ENCODE results near the gene LTB. TPM values are rescaled to one million over a fixed set of nuclear protein-coding genes. Genes with fewer than 3 reads are reported as not detected.

Gene LTB
- total and polyA plus RNA-seq, 4 donors, result 0.35 to 1.9 (median 0.52) TPM

GRCh38 chr6:31621991-31622390 is 39.8 kb upstream of the LTB start:
- H3K27ac ChIP-seq (ENCODE audit: low read depth, low read length), result peak overlapping the region; percentile 100
- H3K9me3 ChIP-seq (ENCODE audit: control insufficient read depth, insufficient read depth, low read length), result no peaks in the 10 kb centered on the region
- H3K27me3 ChIP-seq (ENCODE audit: control insufficient read depth, insufficient read depth, low read length), result no peaks in the 10 kb centered on the region
- peak overlapping the region; percentile 99 for H3K4me3 ChIP-seq (ENCODE audit: low read depth, low read length)
- peaks cover 13% of the 10 kb centered on the region for H3K4me1 ChIP-seq (ENCODE audit: control insufficient read depth, insufficient read depth, low read length)
- no peak for DNase-seq (ENCODE audit: low read depth in 4 of 6, low spot score in 6 of 6)
- 29% methylated on average over 1 of the region's 4 CpGs for WGBS (ENCODE audit: insufficient coverage)
- H3K36me3 ChIP-seq (ENCODE audit: control insufficient read depth, insufficient read depth, low read length), result peaks cover 46% of the 10 kb centered on the region

GRCh38 chr6:31621320-31621939 is 39.2 kb upstream of the LTB start:
- WGBS (ENCODE audit: insufficient coverage), result 3% methylated on average over 12 of the region's 15 CpGs
- Histone ChIP-seq H3K27me3 (ENCODE audit: control insufficient read depth, insufficient read depth, low read length) (no peaks in the 10 kb centered on the region), H3K4me3 (ENCODE audit: low read depth, low read length) (peak overlapping the region; percentile 99), H3K9me3 (ENCODE audit: control insufficient read depth, insufficient read depth, low read length) (no peaks in the 10 kb centered on the region), H3K36me3 (ENCODE audit: control insufficient read depth, insufficient read depth, low read length) (peaks cover 40% of the 10 kb centered on the region), H3K27ac (ENCODE audit: low read depth, low read length) (peak overlapping the region; percentile 100), H3K4me1 (ENCODE audit: control insufficient read depth, insufficient read depth, low read length) (peaks cover 13% of the 10 kb centered on the region)
- DNase-seq (ENCODE audit: low read depth in 4 of 6, low spot score in 6 of 6), result peak in 3 of 6 donors; percentile 3 to 19 (median 5)

GRCh38 chr6:31620586-31621319 is 38.5 kb upstream of the LTB start, which contains the start of gene PRRC2A:
Gene PRRC2A (plus strand): TSS chr6:31620715. CDS start chr6:31622790, 2,075 bp downstream.
- Histone ChIP-seq H3K27ac (ENCODE audit: low read depth, low read length) (peak within 1 kb of the TSS; percentile 100), H3K27me3 (ENCODE audit: control insufficient read depth, insufficient read depth, low read length) (no peaks in the 10 kb centered on the region), H3K9me3 (ENCODE audit: control insufficient read depth, insufficient read depth, low read length) (no peaks in the 10 kb centered on the region), H3K36me3 (ENCODE audit: control insufficient read depth, insufficient read depth, low read length) (peaks cover 33% of the 10 kb centered on the region), H3K4me3 (ENCODE audit: low read depth, low read length) (peak within 1 kb of the TSS; percentile 99), H3K4me1 (ENCODE audit: control insufficient read depth, insufficient read depth, low read length) (peaks cover 13% of the 10 kb centered on the region)
- DNase-seq (ENCODE audit: low read depth in 4 of 6, low spot score in 6 of 6), result peak in 5 of 6 donors; percentile 22 to 92 (median 62)
- under 1% methylated on average over 53 of the region's 67 CpGs for WGBS (ENCODE audit: insufficient coverage)

- Histone ChIP-seq H3K4me3 (ENCODE audit: low read depth, low read length) (peak overlapping the region; percentile 99), H3K27ac (ENCODE audit: low read depth, low read length) (peak overlapping the region; percentile 100), H3K36me3 (ENCODE audit: control insufficient read depth, insufficient read depth, low read length) (peaks cover 26% of the 10 kb centered on the region), H3K27me3 (ENCODE audit: control insufficient read depth, insufficient read depth, low read length) (no peaks in the 10 kb centered on the region), H3K4me1 (ENCODE audit: control insufficient read depth, insufficient read depth, low read length) (peaks cover 13% of the 10 kb centered on the region), H3K9me3 (ENCODE audit: control insufficient read depth, insufficient read depth, low read length) (no peaks in the 10 kb centered on the region)
- DNase-seq (ENCODE audit: low read depth in 4 of 6, low spot score in 6 of 6), result peak; percentile 96 to 100 (median 97)
- 0% methylated on average over 41 of the region's 50 CpGs for WGBS (ENCODE audit: insufficient coverage)
Measured at GRCh38 chr6:31619805-31620585, 37.8 kb upstream of the LTB start.

- Histone ChIP-seq H3K36me3 (ENCODE audit: control insufficient read depth, insufficient read depth, low read length) (no peaks in the 10 kb centered on the region), H3K9me3 (ENCODE audit: control insufficient read depth, insufficient read depth, low read length) (no peaks in the 10 kb centered on the region), H3K27me3 (ENCODE audit: control insufficient read depth, insufficient read depth, low read length) (no peaks in the 10 kb centered on the region), H3K27ac (ENCODE audit: low read depth, low read length) (no peak overlapping the region), H3K4me1 (ENCODE audit: control insufficient read depth, insufficient read depth, low read length) (peaks cover 7% of the 10 kb centered on the region), H3K4me3 (ENCODE audit: low read depth, low read length) (no peak overlapping the region)
- WGBS (ENCODE audit: insufficient coverage), result 50% methylated on average over 1 of the region's 2 CpGs
- DNase-seq (ENCODE audit: low read depth in 4 of 6, low spot score in 6 of 6), result no peak
Measured at GRCh38 chr6:31617010-31617409, 34.8 kb upstream of the LTB start.

- Histone ChIP-seq H3K27ac (ENCODE audit: low read depth, low read length) (no peak overlapping the region), H3K36me3 (ENCODE audit: control insufficient read depth, insufficient read depth, low read length) (no peaks in the 10 kb centered on the region), H3K27me3 (ENCODE audit: control insufficient read depth, insufficient read depth, low read length) (no peaks in the 10 kb centered on the region), H3K4me1 (ENCODE audit: control insufficient read depth, insufficient read depth, low read length) (peaks cover 3% of the 10 kb centered on the region), H3K4me3 (ENCODE audit: low read depth, low read length) (no peak overlapping the region), H3K9me3 (ENCODE audit: control insufficient read depth, insufficient read depth, low read length) (no peaks in the 10 kb centered on the region)
- 38% methylated on average over 5 of the region's 7 CpGs for WGBS (ENCODE audit: insufficient coverage)
- no peak for DNase-seq (ENCODE audit: low read depth in 4 of 6, low spot score in 6 of 6)
Measured at GRCh38 chr6:31615748-31616147, 33.5 kb upstream of the LTB start.

GRCh38 chr6:31614684-31615578 is 32.7 kb upstream of the LTB start, which contains the start of gene AIF1:
Gene AIF1 (plus strand): TSS chr6:31615234. CDS start chr6:31615330, 96 bp downstream.
- H3K4me3 ChIP-seq (ENCODE audit: low read depth, low read length), result no peak within 1 kb of the TSS
- H3K36me3 ChIP-seq (ENCODE audit: control insufficient read depth, insufficient read depth, low read length), result no peaks in the 10 kb centered on the region
- H3K27ac ChIP-seq (ENCODE audit: low read depth, low read length), result no peak within 1 kb of the TSS
- no peaks in the 10 kb centered on the region for H3K27me3 ChIP-seq (ENCODE audit: control insufficient read depth, insufficient read depth, low read length)
- DNase-seq (ENCODE audit: low read depth in 4 of 6, low spot score in 6 of 6), result no peak
- H3K4me1 ChIP-seq (ENCODE audit: control insufficient read depth, insufficient read depth, low read length), result peaks cover 3% of the 10 kb centered on the region
- WGBS (ENCODE audit: insufficient coverage), result 100% methylated on average over 1 of the region's 6 CpGs
- no peaks in the 10 kb centered on the region for H3K9me3 ChIP-seq (ENCODE audit: control insufficient read depth, insufficient read depth, low read length)

- H3K27me3 ChIP-seq (ENCODE audit: control insufficient read depth, insufficient read depth, low read length), result no peaks in the 10 kb centered on the region
- H3K36me3 ChIP-seq (ENCODE audit: control insufficient read depth, insufficient read depth, low read length), result no peaks in the 10 kb centered on the region
- H3K4me3 ChIP-seq (ENCODE audit: low read depth, low read length), result no peak overlapping the region
- H3K4me1 ChIP-seq (ENCODE audit: control insufficient read depth, insufficient read depth, low read length), result no peaks in the 10 kb centered on the region
- no peak overlapping the region for H3K27ac ChIP-seq (ENCODE audit: low read depth, low read length)
- DNase-seq (ENCODE audit: low read depth in 4 of 6, low spot score in 6 of 6), result no peak
- 71% methylated on average over 1 of the region's 8 CpGs for WGBS (ENCODE audit: insufficient coverage)
- no peaks in the 10 kb centered on the region for H3K9me3 ChIP-seq (ENCODE audit: control insufficient read depth, insufficient read depth, low read length)
Measured at GRCh38 chr6:31614075-31614619, 31.9 kb upstream of the LTB start.

All from spinal cord (tissue), 10 donors.